PC-3 (cell line): ENCODE data around the gene ZNF148.

ENCODE experiments used
- CTCF ChIP-seq: fragments of 300-600 bp; sonication (generic); conservative IDR thresholded peaks from 2 replicates; pipeline ENCODE4 v1.5.1; 2017; ENCODE audit warnings: antibody characterized with exemption, low read depth, mild to moderate bottlenecking, low read length
- EZH2phosphoT487 ChIP-seq: fragments of 300-600 bp; sonication (generic); IDR thresholded peaks from 2 replicates; pipeline ENCODE4 v1.6.1; 2018; ENCODE audit warnings: mild to moderate bottlenecking, antibody characterized with exemption, low read length, borderline replicate concordance

- TF ChIP-seq EZH2phosphoT487 = no peak
- no peak for TF ChIP-seq CTCF
Observed at GRCh38 chr3:125278155-125278554, 97.0 kb downstream of the ZNF148 start.
